Measurements from ENCODE around the gene ZNF846.
"Not testable (repeated sequence)": the region's sequence is repeated elsewhere in the genome, so short reads cannot be mapped to it uniquely, and the experiment has no call there.

The ZNF846 gene

GRCh38 chr19:9782338-9782737 is 13.8 kb upstream of the ZNF846 start:
- DNase-seq: no peak

GRCh38 chr19:9757544-9758501 is 10.7 kb downstream of the ZNF846 start:
- DNase-seq: no peak

GRCh38 chr19:9752701-9753443 is 15.7 kb downstream of the ZNF846 start:
- DNase-seq: no peak

GRCh38 chr19:9751446-9751845 is 17.1 kb downstream of the ZNF846 start:
- DNase-seq: no peak

- DNase-seq: no peak
Observed at GRCh38 chr19:9741476-9742171, 26.9 kb downstream of the ZNF846 start.

GRCh38 chr19:9735986-9736385 is 32.6 kb downstream of the ZNF846 start:
- no peak for DNase-seq

GRCh38 chr19:9730056-9730455 is 38.5 kb downstream of the ZNF846 start:
- not testable (repeated sequence) for DNase-seq

GRCh38 chr19:9729162-9729561 is 39.4 kb downstream of the ZNF846 start:
- no peak for DNase-seq

- DNase-seq: no peak
Observed at GRCh38 chr19:9727644-9728043, 40.9 kb downstream of the ZNF846 start.

- not testable (repeated sequence) for DNase-seq
Observed at GRCh38 chr19:9725508-9726201, 42.9 kb downstream of the ZNF846 start.

- no peak for DNase-seq
Observed at GRCh38 chr19:9724157-9724556, 44.4 kb downstream of the ZNF846 start.

- DNase-seq: no peak
Observed at GRCh38 chr19:9721861-9722260, 46.7 kb downstream of the ZNF846 start.

GRCh38 chr19:9720541-9720940 is 48.0 kb downstream of the ZNF846 start:
- no peak for DNase-seq

GRCh38 chr19:9711815-9712214 is 56.7 kb downstream of the ZNF846 start:
- DNase-seq: no peak

- DNase-seq: no peak
Observed at GRCh38 chr19:9709305-9709704, 59.2 kb downstream of the ZNF846 start.

- no peak for DNase-seq
Observed at GRCh38 chr19:9705836-9706235, 62.7 kb downstream of the ZNF846 start.

GRCh38 chr19:9702186-9702585 is 66.4 kb downstream of the ZNF846 start:
- no peak for DNase-seq
